OCI-LY7 (cell line): ENCODE measurements around the gene SLC4A4.

Source experiments
- EZH2phosphoT487 ChIP-seq: fragments of 200-600 bp; sonication (generic); IDR thresholded peaks from 2 replicates; pipeline ENCODE4 v1.6.1; 2018; ENCODE audit warnings: low read depth, borderline replicate concordance, mild to moderate bottlenecking, mixed run types, antibody characterized with exemption, low read length, moderate library complexity, mixed read lengths
- TF ChIP-seq, protein P1 (sequence below): fragments of 200-600 bp; sonication (generic); conservative IDR thresholded peaks from 2 replicates; pipeline ENCODE4 v1.5.1; 2014; ENCODE audit warnings: mild to moderate bottlenecking, antibody characterized with exemption, low read length, moderate library complexity, mixed read lengths

DNA sequence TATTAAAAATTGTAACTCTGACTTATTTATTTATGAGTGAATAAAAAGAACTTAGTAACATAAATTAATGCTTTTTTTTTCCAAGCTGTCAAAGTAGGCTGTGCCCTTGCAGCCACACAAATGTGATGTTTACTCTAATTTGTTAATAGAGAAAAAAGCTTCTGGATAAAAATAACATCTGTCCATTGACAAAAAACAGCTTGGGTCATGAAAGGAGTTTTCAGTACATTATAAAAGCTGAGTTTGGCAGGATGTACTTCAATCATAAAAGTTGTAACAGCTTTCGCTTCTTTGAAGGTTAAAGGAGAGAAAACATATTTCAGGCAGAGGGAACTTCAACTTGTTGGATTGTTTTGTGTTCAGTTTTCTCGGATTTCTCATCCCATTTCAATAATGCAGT, 105.6 kb downstream of the SLC4A4 start:
- TF ChIP-seq, protein P1, sequence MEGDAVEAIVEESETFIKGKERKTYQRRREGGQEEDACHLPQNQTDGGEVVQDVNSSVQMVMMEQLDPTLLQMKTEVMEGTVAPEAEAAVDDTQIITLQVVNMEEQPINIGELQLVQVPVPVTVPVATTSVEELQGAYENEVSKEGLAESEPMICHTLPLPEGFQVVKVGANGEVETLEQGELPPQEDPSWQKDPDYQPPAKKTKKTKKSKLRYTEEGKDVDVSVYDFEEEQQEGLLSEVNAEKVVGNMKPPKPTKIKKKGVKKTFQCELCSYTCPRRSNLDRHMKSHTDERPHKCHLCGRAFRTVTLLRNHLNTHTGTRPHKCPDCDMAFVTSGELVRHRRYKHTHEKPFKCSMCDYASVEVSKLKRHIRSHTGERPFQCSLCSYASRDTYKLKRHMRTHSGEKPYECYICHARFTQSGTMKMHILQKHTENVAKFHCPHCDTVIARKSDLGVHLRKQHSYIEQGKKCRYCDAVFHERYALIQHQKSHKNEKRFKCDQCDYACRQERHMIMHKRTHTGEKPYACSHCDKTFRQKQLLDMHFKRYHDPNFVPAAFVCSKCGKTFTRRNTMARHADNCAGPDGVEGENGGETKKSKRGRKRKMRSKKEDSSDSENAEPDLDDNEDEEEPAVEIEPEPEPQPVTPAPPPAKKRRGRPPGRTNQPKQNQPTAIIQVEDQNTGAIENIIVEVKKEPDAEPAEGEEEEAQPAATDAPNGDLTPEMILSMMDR = no peak
- TF ChIP-seq EZH2phosphoT487 = no peak
